ENCODE data around the gene NEK7.

DNA sequence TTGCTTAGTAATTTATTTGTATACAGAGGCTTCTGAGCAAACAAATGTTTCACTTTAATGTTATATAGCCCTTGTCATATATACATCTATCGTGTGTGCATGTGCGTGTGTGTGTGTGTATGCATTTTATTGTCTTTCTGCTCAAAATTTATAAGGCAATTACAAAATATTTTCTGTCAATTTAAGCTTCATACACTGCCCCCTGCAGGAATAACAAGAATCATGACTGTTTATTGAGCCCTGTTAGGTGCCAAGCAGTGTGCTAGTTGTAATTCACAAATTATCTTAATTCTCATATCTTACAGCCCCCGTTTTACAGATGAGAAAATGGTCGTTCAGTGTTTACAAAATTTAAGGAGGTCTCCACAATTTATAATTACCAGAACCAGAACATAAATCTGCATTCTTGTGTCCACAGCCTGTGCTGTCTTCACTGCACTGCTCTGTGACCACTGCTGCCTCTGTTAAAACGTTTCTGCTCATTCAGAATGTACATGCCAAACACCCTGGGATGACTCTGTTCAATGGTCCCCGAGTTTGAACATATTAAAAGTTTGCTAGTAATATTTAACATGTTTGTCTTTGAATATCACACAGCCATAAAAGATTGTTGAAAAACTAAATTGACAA lies 202.3 kb downstream of the NEK7 start:
- TF ChIP-seq POLR2A (IDR thresholded peaks at IDR 0.05) = no peak
- TF ChIP-seq, protein P1, sequence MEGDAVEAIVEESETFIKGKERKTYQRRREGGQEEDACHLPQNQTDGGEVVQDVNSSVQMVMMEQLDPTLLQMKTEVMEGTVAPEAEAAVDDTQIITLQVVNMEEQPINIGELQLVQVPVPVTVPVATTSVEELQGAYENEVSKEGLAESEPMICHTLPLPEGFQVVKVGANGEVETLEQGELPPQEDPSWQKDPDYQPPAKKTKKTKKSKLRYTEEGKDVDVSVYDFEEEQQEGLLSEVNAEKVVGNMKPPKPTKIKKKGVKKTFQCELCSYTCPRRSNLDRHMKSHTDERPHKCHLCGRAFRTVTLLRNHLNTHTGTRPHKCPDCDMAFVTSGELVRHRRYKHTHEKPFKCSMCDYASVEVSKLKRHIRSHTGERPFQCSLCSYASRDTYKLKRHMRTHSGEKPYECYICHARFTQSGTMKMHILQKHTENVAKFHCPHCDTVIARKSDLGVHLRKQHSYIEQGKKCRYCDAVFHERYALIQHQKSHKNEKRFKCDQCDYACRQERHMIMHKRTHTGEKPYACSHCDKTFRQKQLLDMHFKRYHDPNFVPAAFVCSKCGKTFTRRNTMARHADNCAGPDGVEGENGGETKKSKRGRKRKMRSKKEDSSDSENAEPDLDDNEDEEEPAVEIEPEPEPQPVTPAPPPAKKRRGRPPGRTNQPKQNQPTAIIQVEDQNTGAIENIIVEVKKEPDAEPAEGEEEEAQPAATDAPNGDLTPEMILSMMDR (IDR thresholded peaks at IDR 0.05) = peak; percentile 45 to 64 (median 54)

All from right lobe of liver (tissue), 4 donors.